GOT3 (cell line): ENCODE data around the gene CTNND2.
"Not testable (repeated sequence)": the region's sequence is repeated elsewhere in the genome, so short reads cannot be mapped to it uniquely, and the experiment has no call there.

Experiments used
- DNase-seq: peaks from one replicate; lab custom pipeline; 2025; ENCODE audit warnings: mixed read lengths; lab: John Stamatoyannopoulos, UW

Gene CTNND2

GRCh38 chr5:11449966-11450365 is 454.3 kb downstream of the CTNND2 start:
- DNase-seq = no peak

GRCh38 chr5:11449217-11449616 is 455.0 kb downstream of the CTNND2 start:
- DNase-seq = no peak

- no peak for DNase-seq
These were observed 460.4 kb downstream of the CTNND2 start for GRCh38 chr5:11443831-11444230.

DNA sequence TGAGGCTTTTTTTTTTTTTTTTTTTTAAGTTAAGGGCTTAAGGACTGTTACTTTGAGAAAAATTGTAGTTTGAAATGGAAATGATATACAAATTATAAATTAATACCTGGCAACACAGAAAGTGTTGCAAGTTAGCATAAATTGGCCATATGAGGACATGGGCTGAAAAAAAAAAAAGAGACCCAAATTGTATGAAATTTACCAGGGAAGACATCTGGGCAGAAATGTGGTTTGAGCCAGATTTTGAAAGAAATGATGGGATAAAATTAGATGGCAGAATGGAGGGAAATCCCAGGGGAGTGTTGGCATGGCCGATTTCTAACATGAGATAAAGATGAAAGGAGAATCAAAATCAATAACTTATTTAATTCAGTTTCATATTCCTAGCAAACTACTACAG is 472.1 kb downstream of the CTNND2 start:
- no peak for DNase-seq

- no peak for DNase-seq
These were observed 475.0 kb downstream of the CTNND2 start for GRCh38 chr5:11429254-11429653.

DNA sequence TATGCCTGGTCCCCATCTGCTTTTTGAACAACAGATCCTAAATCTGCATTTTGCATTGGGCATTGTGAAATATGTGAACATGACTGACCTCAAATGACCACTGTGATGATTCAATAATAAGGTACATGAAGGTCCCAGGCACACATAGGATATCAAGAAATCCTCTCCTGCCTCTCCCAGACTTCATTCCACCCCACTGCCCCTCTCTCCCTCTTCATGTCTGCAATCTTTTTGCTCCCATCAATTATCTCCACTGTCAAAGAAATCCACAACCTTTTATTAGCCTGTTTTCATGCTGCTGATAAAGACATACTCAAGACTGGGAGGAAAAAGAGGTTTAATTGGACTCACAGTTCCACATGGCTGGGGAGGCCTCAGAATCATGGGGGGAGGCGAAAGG is 476.7 kb downstream of the CTNND2 start:
- DNase-seq = no peak

DNA sequence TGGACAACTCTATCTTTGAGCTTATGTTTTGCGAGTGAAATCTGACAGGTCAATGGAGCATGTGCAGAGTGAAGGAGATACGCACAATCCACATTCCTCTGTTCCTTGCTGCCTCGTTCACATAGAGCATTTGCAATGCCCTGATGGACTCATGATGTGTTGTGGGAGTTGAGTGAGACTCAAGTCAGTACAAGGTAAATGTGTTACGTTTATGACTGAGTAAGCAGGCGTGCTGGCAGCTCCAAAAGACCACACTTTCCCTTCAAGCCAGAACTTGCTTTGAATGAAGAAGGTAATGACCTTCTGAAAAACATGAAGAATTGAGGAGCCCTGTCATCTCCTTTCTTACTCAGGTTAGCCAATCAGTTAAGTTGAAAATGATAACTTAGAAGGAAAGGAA is 477.8 kb downstream of the CTNND2 start:
- DNase-seq = no peak

- DNase-seq = no peak
These were observed 481.9 kb downstream of the CTNND2 start for GRCh38 chr5:11422342-11422741.

- DNase-seq = no peak
These were observed 483.3 kb downstream of the CTNND2 start for GRCh38 chr5:11420969-11421368.

DNA sequence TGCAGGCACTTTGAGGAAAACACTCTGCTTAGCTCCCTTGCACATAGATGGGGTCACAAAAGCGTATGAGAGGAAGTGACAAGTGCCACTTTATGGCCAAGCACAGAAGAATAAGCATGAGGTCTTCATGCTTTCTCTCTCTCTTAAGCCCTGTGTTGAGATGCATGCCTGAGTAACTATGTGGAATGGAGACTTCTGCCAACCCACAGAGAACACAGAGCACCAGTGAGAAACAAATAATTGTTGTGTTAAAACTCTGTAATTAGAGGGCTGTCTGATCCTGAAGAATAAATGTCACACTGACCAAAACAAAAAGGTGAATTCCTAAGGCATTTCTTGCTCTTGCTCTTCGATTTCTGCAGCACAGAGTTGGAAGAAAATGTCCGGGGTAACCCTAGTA is 488.5 kb downstream of the CTNND2 start:
- no peak for DNase-seq

DNA sequence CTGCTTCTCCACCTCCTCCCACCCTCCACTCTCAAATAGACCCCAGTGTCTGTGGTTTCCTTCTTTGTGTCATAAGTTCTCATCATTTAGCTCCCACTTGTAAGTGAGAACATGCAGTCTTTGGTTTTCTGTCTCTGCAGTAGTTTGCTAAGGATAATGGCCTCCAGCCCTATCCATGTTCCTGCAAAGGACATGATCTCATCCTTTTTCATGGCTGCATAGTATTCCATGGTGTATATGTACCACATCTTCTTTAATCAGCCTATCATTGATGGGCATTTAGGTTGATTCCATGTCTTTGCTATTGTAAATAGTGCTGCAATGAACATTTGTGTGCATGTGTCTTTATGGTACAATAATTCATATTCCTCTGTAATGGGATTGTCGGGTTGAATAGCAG is 489.5 kb downstream of the CTNND2 start:
- not testable (repeated sequence) for DNase-seq

- no peak for DNase-seq
These were observed 492.6 kb downstream of the CTNND2 start for GRCh38 chr5:11411621-11412020.

GRCh38 chr5:11407556-11408145 is 496.6 kb downstream of the CTNND2 start:
- no peak for DNase-seq

DNA sequence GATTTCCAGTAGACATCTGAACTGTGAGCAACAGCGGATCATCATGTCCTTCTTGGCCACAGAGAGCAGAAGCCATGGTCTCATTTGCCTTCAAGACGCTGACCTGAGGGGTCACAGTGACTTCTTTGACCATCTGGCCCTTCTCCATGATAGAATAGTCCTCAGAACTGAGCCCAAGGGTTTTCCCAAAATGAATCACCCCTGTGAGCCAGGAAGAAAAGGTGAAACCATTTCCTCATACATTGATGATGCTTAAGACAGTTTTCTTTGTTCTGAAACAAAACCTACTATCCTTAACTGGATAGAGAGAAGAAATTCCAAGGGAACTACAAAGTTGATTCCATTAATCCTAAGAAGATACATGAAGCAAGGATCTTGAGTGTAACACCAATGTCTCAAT is 503.9 kb downstream of the CTNND2 start:
- no peak for DNase-seq

GRCh38 chr5:11398728-11399127 is 505.5 kb downstream of the CTNND2 start:
- no peak for DNase-seq

DNA sequence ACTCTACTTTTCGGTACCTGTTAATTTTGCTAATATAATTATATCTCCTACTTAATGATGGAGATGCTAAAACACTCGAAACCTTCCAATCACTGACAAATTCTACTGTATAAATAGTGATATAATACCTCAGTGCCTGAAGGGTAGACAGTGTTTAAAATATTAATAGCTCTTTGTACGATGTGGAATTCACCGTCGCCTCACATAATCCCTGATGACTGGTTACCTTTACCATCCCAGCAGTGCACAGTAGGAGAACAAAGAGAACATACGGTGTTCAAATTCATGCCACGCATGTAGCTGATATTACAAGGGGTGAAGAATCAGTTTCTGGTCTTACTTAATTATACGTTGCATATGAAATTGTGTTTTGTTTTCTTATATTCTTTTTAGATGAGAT is 506.7 kb downstream of the CTNND2 start:
- DNase-seq = no peak

GRCh38 chr5:11396917-11397316 is 507.3 kb downstream of the CTNND2 start:
- no peak for DNase-seq

DNA sequence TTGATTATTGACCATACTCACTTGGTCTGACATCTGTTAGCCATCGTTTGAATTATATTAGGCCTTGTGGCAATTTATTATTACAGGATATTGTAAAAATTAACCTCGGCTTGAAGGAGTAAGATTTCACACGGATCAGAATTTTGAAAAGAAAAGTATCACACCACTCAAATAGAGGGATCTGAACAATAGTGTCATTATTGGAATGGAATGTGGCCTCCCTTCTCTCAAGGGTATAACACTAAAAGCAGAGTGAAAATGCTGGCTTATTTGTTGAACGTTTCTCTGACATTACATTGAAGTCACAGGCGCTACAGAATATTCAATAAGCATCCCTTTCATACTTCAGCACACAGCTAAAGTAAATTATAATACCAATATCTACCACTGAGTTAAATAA is 509.3 kb downstream of the CTNND2 start:
- no peak for DNase-seq

- no peak for DNase-seq
These were observed 513.9 kb downstream of the CTNND2 start for GRCh38 chr5:11390291-11390767.

GRCh38 chr5:11387382-11387781 is 516.9 kb downstream of the CTNND2 start:
- no peak for DNase-seq

GRCh38 chr5:11386398-11386797 is 517.8 kb downstream of the CTNND2 start:
- DNase-seq = no peak

DNA sequence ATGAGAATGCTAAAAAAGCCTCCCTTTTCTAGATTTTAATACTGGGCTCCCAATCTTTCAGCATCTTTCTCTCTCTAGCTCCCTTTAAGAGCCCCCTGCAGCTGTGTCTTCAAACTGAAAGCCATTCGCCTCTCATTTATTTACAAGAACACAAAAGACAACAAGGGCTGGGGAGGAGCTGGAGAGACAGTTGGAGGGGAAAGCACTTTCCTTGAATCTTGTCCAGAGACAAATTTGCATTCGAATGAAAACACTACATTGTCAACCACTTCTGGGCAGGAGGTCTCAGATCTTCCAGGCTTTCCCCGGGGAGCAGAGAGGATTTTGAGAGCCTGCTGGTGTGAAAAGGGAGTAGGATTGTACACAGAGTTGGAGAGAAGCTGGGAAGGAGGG is 518.3 kb downstream of the CTNND2 start:
- no peak for DNase-seq

GRCh38 chr5:11385251-11385900 is 518.9 kb downstream of the CTNND2 start:
- DNase-seq = no peak
